ENCODE measurements around the gene GUCY1A1. TPM values are rescaled to one million over a fixed set of nuclear protein-coding genes. Genes with fewer than 3 reads are reported as not detected.

GUCY1A1 gene
- total RNA-seq, 1 donor from 2014 or later: 0.71 TPM

GRCh38 chr4:155773196-155773800, 106.7 kb downstream of the GUCY1A1 start:
- H3K36me3 Mint-ChIP-seq (ENCODE audit: low read depth): no peaks in the 10 kb centered on the region
- no peak for TF ChIP-seq CTCF (IDR thresholded peaks at IDR 0.05)
- DNase-seq: no peak
- peaks cover 4% of the 10 kb centered on the region for H3K4me1 Mint-ChIP-seq
- POLR2A ChIA-PET: no interaction called here
- H3K27me3 Mint-ChIP-seq: no peaks in the 10 kb centered on the region
- intact Hi-C loops (cut with micrococcal nuclease): no loop called here
- CTCF ChIA-PET: no interaction called here
- H3K4me3 Mint-ChIP-seq: no peak overlapping the region
- no peak for ATAC-seq (ENCODE audit: low read depth)
- H3K9me3 Mint-ChIP-seq: no peaks in the 10 kb centered on the region
- H3K27ac Mint-ChIP-seq: no peak overlapping the region

- Mint-ChIP-seq H3K36me3 (ENCODE audit: low read depth) (no peaks in the 10 kb centered on the region), H3K4me3 (no peak overlapping the region), H3K9me3 (no peaks in the 10 kb centered on the region), H3K27me3 (no peaks in the 10 kb centered on the region), H3K27ac (no peak overlapping the region), H3K4me1 (peaks cover 2% of the 10 kb centered on the region)
- DNase-seq (no peak), ATAC-seq (ENCODE audit: low read depth) (no peak)
- POLR2A ChIA-PET: no interaction called here
- CTCF ChIA-PET: no interaction called here
- intact Hi-C loops (cut with micrococcal nuclease): no loop called here
- TF ChIP-seq CTCF (IDR thresholded peaks at IDR 0.05): no peak
Observed at GRCh38 chr4:155774033-155774432, 107.4 kb downstream of the GUCY1A1 start.

GRCh38 chr4:155777971-155778735, 111.5 kb downstream of the GUCY1A1 start:
- POLR2A ChIA-PET: no interaction called here
- intact Hi-C loops (cut with micrococcal nuclease): no loop called here

DNA sequence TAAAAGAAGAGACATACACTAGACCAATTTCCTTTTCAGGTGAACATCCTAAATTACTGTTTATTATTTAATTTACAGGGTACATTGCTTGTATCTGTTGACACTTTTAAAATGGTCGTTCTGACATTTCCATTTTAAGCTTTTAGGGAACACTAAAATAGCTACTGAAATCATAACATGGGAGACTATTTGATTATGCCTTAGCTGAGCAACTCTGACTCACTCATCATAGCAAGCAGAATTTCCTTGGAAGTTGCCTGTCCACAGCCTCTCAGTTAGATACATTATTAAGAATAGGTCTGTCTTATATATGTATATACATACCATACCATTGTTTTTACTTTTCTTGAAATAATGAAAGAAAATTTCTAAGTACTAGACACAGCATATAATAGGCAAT, 114.1 kb downstream of the GUCY1A1 start:
- Mint-ChIP-seq H3K9me3 (no peaks in the 10 kb centered on the region), H3K27me3 (no peaks in the 10 kb centered on the region), H3K27ac (no peak overlapping the region), H3K36me3 (ENCODE audit: low read depth) (no peaks in the 10 kb centered on the region), H3K4me3 (no peak overlapping the region), H3K4me1 (no peaks in the 10 kb centered on the region)
- TF ChIP-seq CTCF (IDR thresholded peaks at IDR 0.05): no peak
- ChIA-PET POLR2A (no interaction called here), CTCF (no interaction called here)
- no peak for DNase-seq
- ATAC-seq (ENCODE audit: low read depth): no peak
- intact Hi-C loops (cut with micrococcal nuclease): no loop called here

More at GRCh38 chr4:155777971-155778735, 111.5 kb downstream of the GUCY1A1 start:
- CTCF ChIA-PET: interaction anchor here (0.6 kb wide), 1 partner anchor 274 kb away, joined by 3 read pairs; no protein-coding TSS in a partner anchor
- no peak overlapping the region for H3K27ac Mint-ChIP-seq
- DNase-seq (no peak), ATAC-seq (ENCODE audit: low read depth) (no peak)
- TF ChIP-seq CTCF (IDR thresholded peaks at IDR 0.05): no peak
- H3K36me3 Mint-ChIP-seq (ENCODE audit: low read depth): no peaks in the 10 kb centered on the region
- H3K9me3 Mint-ChIP-seq: no peaks in the 10 kb centered on the region
- H3K27me3 Mint-ChIP-seq: no peaks in the 10 kb centered on the region
- no peak overlapping the region for H3K4me3 Mint-ChIP-seq
- no peaks in the 10 kb centered on the region for H3K4me1 Mint-ChIP-seq

DNA sequence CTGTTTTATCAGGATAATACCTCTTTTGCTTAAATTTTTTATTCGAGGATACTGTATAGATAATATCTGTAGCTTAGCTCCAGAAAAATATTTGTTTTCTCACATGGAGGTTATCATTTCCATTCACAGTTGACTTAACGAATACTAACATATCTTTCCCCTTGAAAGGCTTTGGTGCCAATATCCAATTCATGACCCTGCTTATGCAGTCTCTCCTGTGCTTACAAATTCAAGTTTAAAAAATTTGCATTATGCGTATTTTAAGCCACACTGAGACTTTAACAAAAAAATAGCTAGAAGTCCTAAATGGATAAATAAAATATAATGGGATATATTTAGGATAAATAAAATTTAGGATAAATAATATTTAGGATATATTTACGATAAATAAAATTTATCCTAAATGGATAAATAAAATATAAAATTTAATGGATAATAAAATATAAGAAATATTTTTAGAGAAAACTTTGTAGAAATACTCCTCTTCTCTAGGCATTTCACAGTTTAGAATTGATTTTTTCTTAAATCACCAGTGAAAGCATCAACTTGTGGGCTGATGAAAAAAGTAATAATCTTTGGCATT, 114.7 kb downstream of the GUCY1A1 start:
- no peak for ATAC-seq (ENCODE audit: low read depth)
- POLR2A ChIA-PET: no interaction called here

More for the DNA sequence above, 114.7 kb downstream of the GUCY1A1 start:
- no peak for TF ChIP-seq CTCF (IDR thresholded peaks at IDR 0.05)
- Mint-ChIP-seq H3K4me1 (no peaks in the 10 kb centered on the region), H3K9me3 (no peaks in the 10 kb centered on the region), H3K27me3 (no peaks in the 10 kb centered on the region), H3K4me3 (no peak overlapping the region), H3K36me3 (ENCODE audit: low read depth) (no peaks in the 10 kb centered on the region), H3K27ac (no peak overlapping the region)
- intact Hi-C loops (cut with micrococcal nuclease): no loop called here
- no peak for DNase-seq
- CTCF ChIA-PET: no interaction called here
